ENCODE data around the gene GH1.
"Not testable (repeated sequence)": the region's sequence is repeated elsewhere in the genome, so short reads cannot be mapped to it uniquely, and the experiment has no call there.

GH1 gene

DNA sequence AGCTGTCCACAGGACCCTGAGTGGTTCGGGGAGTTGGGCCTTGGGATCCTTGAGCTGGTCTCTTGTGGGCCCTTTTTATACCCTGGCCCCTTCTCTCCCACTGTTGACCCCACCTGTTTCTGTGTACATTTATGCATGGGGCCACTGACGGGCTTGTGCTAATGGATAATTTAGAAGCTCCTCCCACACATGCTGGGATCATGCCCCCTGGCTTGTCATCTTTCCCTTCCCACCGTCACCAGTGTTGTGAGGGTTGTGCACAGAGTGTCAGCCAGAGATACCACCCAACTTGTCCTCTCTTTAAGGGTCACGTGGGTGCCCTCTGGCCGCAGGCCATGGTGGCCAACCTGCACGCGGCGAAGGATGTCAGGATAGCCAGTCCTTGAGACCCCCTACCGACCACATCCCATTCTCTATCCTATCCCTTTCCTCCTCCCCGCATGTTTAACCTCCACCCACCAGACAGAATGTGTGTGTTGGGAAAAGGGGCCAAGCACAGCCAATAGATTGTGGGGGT is at the start of gene GH1:
Gene GH1, minus strand, starts transcription at position 51 of the 517 bp plus-strand sequence. CDS start 63 bp downstream, outside the sequence.
- DNase-seq: not testable (repeated sequence)

- no peak for DNase-seq
These were observed 49.3 kb upstream of the GH1 start for GRCh38 chr17:63967953-63968352.

DNA sequence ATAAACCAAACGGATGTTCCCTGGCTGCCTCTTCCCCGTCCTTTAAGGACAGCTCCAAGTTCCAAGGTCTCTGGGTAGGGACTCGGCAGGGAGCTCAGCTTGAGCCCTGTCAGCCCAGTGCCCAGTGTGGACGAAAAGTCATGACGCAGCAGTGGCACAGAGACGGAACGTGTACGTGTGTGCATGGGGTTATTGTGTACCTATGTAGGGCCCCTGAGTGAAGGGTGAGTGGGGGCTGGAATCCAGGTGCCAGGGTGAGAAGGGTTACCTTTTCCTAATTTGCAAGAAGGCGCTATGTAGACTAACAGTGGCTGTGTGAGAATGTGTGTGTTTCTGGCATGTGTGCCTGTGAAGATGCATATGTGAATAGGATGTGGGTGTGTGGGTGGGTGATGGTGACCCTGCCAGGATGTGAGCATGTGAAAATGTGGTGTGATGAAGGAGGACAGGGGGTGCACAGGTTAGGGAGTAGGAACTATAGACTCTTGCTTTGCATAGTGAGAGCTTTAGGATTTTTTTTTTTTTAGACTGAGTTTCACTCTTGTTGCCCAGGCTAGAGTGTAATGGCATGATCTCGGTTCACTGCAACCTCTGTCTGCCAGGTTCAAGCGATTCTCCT is 48.1 kb upstream of the GH1 start:
- no peak for DNase-seq

DNA sequence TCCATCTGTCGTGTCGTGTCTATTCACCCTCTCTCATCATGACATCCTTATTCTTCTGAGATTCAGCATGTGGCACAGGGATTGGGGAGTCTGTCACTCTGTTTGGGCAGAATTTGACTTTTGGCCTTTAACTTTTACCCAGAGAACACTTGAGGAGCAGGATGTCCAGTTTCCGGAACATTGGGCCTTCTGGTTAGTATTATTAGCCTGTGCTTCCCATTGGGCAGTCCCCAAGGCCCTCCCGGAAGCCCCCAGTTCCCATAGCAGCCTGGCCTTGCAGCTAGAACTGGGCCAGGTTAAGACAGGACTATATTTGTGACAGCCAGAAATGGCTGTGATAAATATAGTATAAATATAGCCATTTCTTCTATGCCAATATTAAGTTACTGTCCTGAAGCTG is 44.5 kb upstream of the GH1 start:
- no peak for DNase-seq

DNA sequence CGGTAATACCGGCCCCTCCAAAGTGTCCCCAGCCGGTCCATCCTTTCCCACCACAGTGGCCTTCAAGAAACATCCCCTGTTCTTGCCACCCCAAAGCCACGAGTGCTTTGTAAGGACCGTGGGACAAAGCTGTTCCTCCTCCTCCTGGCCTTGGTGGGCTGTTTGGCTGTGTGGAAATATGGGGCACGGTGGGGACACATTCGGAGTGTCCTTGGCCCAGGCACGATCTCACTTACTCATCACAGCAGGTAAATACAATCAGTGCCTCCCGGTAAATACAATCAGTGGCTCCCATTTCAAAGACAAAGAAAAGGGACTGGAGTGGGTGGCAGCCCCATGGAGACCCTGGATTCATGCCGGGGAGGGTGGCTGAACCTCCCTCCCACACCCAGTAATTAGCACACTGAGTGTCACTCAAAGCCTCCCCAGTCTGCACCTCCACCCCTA is 43.7 kb upstream of the GH1 start:
- no peak for DNase-seq

GRCh38 chr17:63961355-63962212 is 42.9 kb upstream of the GH1 start:
- peak; percentile 76 for DNase-seq

DNA sequence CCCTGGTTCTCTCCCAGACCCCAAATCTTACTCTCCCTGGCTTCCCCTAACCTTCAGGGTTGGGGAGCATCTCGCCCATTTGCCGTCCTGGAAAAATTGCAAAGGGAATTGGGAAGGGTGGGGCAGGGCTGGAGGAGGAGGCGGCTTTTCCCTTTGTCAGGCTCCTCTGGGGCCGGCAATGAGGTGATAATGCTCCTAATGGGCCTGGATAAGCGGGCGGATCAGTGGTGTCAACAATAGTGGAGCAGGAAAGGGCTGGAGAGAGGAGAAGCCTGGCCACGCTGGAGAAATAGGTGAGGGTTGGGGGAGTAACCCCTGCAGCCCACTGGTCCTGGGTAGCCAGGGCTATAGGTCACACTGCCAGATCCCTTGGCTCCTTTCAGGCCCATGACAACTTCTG is 41.8 kb upstream of the GH1 start:
- no peak for DNase-seq

- DNase-seq: peak; percentile 77
These were observed 41.4 kb upstream of the GH1 start for GRCh38 chr17:63960006-63960405.

- DNase-seq: no peak
These were observed 37.8 kb upstream of the GH1 start for GRCh38 chr17:63956296-63956920.

GRCh38 chr17:63955791-63956190 is 37.2 kb upstream of the GH1 start:
- DNase-seq: no peak

- DNase-seq: no peak
These were observed 36.6 kb upstream of the GH1 start for GRCh38 chr17:63955232-63955631.

GRCh38 chr17:63954402-63955063 is 35.9 kb upstream of the GH1 start:
- no peak for DNase-seq

DNA sequence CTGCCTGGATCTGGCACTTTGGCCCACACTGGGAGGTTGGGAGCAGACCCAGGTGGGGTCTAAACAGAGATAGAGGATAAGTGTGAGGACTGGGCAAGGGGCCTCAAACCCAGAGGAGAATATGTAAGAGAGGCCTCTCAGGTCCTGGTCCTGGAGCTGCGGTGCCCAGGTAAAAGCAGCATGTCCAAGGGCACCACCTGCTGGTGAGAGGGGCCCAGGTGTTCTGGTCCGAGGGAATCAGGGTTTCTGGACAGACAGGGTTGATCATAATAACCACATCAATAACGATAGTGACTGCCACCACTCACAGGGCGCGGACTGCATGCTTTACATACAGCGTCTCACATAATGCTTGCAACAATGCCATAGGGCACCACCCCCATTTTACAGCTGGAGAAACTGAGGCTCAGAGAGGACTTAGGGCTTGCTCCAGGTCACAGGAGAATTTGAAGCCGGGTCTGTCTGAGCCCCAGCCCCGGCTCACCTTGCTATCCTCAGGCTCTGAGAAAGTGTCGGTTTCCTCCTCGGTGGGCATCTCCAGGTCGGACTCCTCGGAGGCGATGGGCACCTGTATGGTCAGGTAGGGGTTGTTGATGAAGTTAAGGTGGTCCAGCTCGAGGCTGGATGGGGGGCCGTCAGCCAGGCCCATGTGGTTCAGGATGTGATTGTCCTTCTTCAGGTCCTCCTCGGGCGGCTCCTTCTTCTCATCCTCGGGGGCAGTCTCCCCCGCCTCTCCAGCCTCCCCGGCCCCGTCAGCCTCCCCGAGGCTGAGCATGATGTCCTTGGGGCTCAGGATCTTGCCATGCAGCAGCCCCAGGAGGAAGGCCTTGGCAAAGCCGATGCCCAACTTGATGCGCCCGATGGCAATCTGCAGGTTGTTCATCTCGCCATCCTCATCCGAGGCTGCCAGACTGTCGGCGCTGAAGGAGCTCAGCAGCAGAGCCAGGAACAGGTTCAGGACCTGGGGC is 32.6 kb upstream of the GH1 start:
- DNase-seq: no peak

DNA sequence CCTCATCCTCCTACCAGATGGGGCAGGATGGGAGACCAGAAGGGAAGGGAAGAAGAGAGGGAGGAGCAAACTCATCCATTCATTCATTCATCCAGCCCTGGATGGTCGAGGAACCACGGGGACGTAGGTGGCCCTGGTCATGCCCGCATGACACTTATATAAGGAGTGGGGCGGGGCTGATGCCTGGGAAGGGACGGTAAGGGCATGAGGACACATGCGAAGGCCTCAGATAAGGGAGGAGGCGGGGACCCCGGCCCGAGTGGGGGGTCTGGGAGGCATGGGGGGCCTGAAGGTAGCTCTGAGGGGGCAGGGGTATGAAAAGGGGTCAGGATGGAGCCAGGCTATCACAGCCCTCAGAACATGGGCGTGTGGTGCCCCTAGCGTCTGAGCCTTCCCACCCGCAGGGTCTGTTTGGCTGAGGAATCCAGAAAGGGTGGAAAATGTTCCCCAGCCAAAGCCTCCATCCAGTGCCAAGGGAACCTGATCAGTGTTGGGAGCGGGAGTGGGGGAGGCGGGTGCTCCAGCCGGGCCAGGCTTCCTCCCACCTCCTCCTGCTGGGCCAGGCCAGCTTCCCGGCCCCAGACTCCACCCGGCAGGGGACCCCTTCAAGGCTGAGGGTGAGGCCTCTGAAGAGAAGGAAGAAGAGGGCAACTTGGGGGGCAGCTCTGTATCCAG is 31.1 kb upstream of the GH1 start:
- DNase-seq: peak; percentile 79

GRCh38 chr17:63948521-63948920 is 29.9 kb upstream of the GH1 start:
- DNase-seq: no peak

GRCh38 chr17:63947711-63948330 is 29.2 kb upstream of the GH1 start:
- no peak for DNase-seq

GRCh38 chr17:63946440-63947363 is 28.1 kb upstream of the GH1 start:
- no peak for DNase-seq

GRCh38 chr17:63945784-63946439 is 27.3 kb upstream of the GH1 start:
- no peak for DNase-seq
